Tibial nerve (tissue), 4 donors: Measurements from ENCODE around the gene ZNF500. TPM values are rescaled to one million over a fixed set of nuclear protein-coding genes. Genes with fewer than 3 reads are reported as not detected.

Experiments used
- DNase-seq, 2 donors: peaks; one replicate each; pipeline ENCODE4 v3.0.0-alpha.2; 2019; ENCODE audit warnings: low spot score in 2 of 2
- H3K27ac ChIP-seq, 4 donors: fragments of 200-600 bp; sonication (generic) in 3 of 4; one replicate each; pipeline ENCODE4 v1.5.1; 2017 to 2019; ENCODE audit warnings: mild to moderate bottlenecking in 1 of 4
- H3K27me3 ChIP-seq, 2 donors: fragments of 200-600 bp; sonication (generic) in 1 of 2; one replicate each; pipeline versions ENCODE4 v1.5.1 to v1.6.0; 2017 to 2019
- H3K36me3 ChIP-seq, 3 donors: fragments of 200-600 bp; sonication (generic); one replicate each; pipeline ENCODE4 v1.5.1; 2018 to 2019
- H3K4me1 ChIP-seq, 4 donors: fragments of 200-600 bp; sonication (generic) in 3 of 4; one replicate each; pipeline ENCODE4 v1.5.1; 2017 to 2019
- H3K4me3 ChIP-seq, 4 donors: fragments of 200-600 bp; sonication (generic) in 3 of 4; one replicate each; pipeline ENCODE4 v1.5.1; 2017 to 2019; ENCODE audit warnings: mild to moderate bottlenecking in 1 of 4, moderate library complexity in 1 of 4
- H3K9me3 ChIP-seq, 4 donors: fragments of 200-600 bp; sonication (generic) in 3 of 4; one replicate each; pipeline ENCODE4 v1.5.1; 2017 to 2019
- CTCF ChIP-seq, 5 experiments: fragments of 200-600 bp in 3 of 5; fragments of 450-650 bp in 2 of 5; sonication (generic) in 3 of 5; IDR thresholded peaks; one replicate each; pipeline ENCODE4 v1.5.1; 2016 to 2019; ENCODE audit warnings: antibody characterized with exemption in 5 of 5, mild to moderate bottlenecking in 3 of 5, moderate library complexity in 2 of 5
- EP300 ChIP-seq, 2 donors: sonication (generic); formaldehyde crosslinking; IDR thresholded peaks; one replicate each; pipeline ENCODE4 v1.6.1; 2017; ENCODE audit warnings: antibody characterized with exemption in 2 of 2, mild to moderate bottlenecking in 1 of 2
- POLR2A ChIP-seq, 2 donors: fragments of 450-650 bp; IDR thresholded peaks; one replicate each; pipeline ENCODE4 v1.6.1; 2017; ENCODE audit warnings: antibody characterized with exemption in 2 of 2, mild to moderate bottlenecking in 2 of 2, moderate library complexity in 2 of 2
- WGBS, 2 donors: methylation state at CpG; one replicate each; pipeline ENCODE4 v1.1.5; 2018; 5-methylcytosine and 5-hydroxymethylcytosine counted together
- total RNA-seq, 4 donors: library from RNA; depleted of rRNA; stranded (reverse); fragments of >200 nt; gene quantifications; one replicate each; pipeline ENCODE4 v1.1.0, GENCODE V29; 2016

Gene ZNF500
- total RNA-seq, 4 donors from 2014 or later: 20.3 to 43.2 (median 34.4) TPM

GRCh38 chr16:4811242-4811641 lies 44.3 kb upstream of the ZNF500 start:
- H3K9me3 ChIP-seq: no peaks in the 10 kb centered on the region
- no peak for TF ChIP-seq EP300 (IDR thresholded peaks at IDR 0.05)
- TF ChIP-seq CTCF (IDR thresholded peaks at IDR 0.05): no peak
- no peak for TF ChIP-seq POLR2A (IDR thresholded peaks at IDR 0.05)

GRCh38 chr16:4806280-4806679 lies 39.3 kb upstream of the ZNF500 start:
- H3K4me1 ChIP-seq: peaks cover 0 to 16% (median 8%) of the 10 kb centered on the region in 4 donors
- TF ChIP-seq EP300 (IDR thresholded peaks at IDR 0.05) (no peak), POLR2A (IDR thresholded peaks at IDR 0.05) (no peak), CTCF (IDR thresholded peaks at IDR 0.05) (no peak)
- H3K36me3 ChIP-seq: peaks cover 0 to 70% (median 0%) of the 10 kb centered on the region in 3 donors
- 94% methylated on average over 6 of the region's 6 CpGs for WGBS, 2 donors
- DNase-seq: no peak
- no peaks in the 10 kb centered on the region for H3K9me3 ChIP-seq
- no peak overlapping the region for H3K4me3 ChIP-seq
- no peaks in the 10 kb centered on the region for H3K27me3 ChIP-seq
- no peak overlapping the region for H3K27ac ChIP-seq

More at GRCh38 chr16:4811242-4811641, 44.3 kb upstream of the ZNF500 start:
- 88 to 92% methylated on average over 3 of the region's 3 CpGs for WGBS, 2 donors
- no peak overlapping the region for H3K4me3 ChIP-seq
- DNase-seq: no peak
- H3K36me3 ChIP-seq: peaks cover 2 to 96% (median 8%) of the 10 kb centered on the region in 3 donors
- no peaks in the 10 kb centered on the region for H3K27me3 ChIP-seq
- H3K27ac ChIP-seq: no peak overlapping the region
- no peaks in the 10 kb centered on the region for H3K4me1 ChIP-seq

- Histone ChIP-seq H3K27ac (no peak overlapping the region), H3K9me3 (no peaks in the 10 kb centered on the region), H3K36me3 (peaks cover 0 to 62% (median 0%) of the 10 kb centered on the region in 3 donors), H3K4me3 (no peak overlapping the region), H3K4me1 (peaks cover 0 to 20% (median 9%) of the 10 kb centered on the region in 4 donors), H3K27me3 (no peaks in the 10 kb centered on the region)
- TF ChIP-seq EP300 (IDR thresholded peaks at IDR 0.05): no peak
- no peak for TF ChIP-seq CTCF (IDR thresholded peaks at IDR 0.05)
- TF ChIP-seq POLR2A (IDR thresholded peaks at IDR 0.05): no peak
- WGBS, 2 donors: 87 to 89% methylated on average over 11 of the region's 11 CpGs
- no peak for DNase-seq
Observed at GRCh38 chr16:4805231-4805630, 38.3 kb upstream of the ZNF500 start.

DNA sequence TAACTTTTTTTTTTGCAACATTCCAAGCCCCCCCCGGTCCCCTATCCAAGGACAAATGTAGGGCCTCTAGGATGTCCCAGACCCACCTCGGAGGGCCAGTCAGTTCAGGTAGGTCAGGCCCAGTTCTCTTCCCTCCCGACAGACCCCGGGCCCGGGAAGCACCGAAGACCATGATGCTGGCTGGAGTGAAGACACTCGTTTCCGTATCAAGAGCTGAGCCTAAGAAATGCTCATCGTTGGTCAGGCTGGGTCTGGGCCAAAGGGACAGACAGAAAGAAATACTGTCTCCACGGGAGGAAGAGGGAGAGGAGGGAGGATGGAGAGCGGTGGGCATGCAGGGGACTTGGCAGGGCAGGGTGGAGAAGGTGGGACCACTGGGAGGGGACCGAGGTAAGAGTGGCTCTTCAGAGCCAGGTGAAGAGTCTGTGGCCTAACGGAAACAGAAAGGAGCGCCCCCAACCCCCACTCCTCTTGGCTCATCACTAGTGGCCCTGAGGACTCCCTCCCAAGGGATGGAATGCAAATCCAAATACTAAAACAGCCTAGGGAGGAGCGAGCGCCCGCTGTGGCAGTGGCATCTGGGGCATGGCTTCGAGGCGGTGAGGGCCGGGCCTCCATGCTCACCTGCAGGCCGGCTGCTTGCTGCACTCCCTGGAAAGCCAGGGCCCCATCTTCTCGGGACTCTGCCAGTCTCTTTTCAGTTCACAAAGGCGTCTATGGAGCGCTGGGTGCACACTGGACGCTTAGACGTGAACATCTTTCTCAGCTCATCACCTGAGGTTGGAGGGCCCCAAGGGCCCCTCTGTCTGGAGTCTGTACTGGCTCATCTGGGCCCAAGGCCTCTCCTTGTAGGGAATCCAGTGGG lies 37.2 kb upstream of the ZNF500 start:
- TF ChIP-seq POLR2A (IDR thresholded peaks at IDR 0.05) (no peak), CTCF (IDR thresholded peaks at IDR 0.05) (no peak), EP300 (IDR thresholded peaks at IDR 0.05) (no peak)
- DNase-seq: no peak
- Histone ChIP-seq H3K9me3 (no peaks in the 10 kb centered on the region), H3K4me3 (no peak overlapping the region), H3K36me3 (peaks cover 0 to 59% (median 0%) of the 10 kb centered on the region in 3 donors), H3K4me1 (peaks cover 0 to 20% (median 9%) of the 10 kb centered on the region in 4 donors), H3K27ac (no peak overlapping the region), H3K27me3 (no peaks in the 10 kb centered on the region)
- WGBS, 2 donors: 80 to 82% methylated on average over 21 to 26 of the region's 26 CpGs

DNA sequence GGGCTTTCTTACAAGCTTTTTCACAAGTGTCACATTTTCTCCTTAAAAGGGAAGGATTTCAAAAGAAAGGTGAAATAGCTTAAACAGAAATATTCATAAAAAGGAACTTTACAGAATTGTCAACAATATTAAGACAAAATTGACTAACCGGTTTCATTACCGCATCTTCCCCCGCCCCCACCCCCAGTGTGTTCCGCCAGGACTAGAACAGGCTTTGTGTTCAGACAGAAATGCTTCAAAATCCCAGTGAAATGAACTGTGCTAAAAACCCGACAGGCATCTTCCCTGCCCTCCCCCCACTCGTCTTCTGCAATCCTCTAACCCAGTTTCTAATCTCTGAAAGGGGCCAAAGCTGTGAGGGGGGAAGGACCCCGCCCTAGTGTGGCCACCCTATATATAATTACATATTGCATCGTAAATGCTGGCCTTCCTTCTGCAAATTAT lies 36.5 kb upstream of the ZNF500 start:
- TF ChIP-seq EP300 (IDR thresholded peaks at IDR 0.05): no peak
- no peak for TF ChIP-seq CTCF (IDR thresholded peaks at IDR 0.05)
- no peak for TF ChIP-seq POLR2A (IDR thresholded peaks at IDR 0.05)
- Histone ChIP-seq H3K27ac (peak overlapping the region in 2 of 4 donors; percentile 82 to 83), H3K4me1 (peaks cover 0 to 20% (median 9%) of the 10 kb centered on the region in 4 donors), H3K27me3 (no peaks in the 10 kb centered on the region), H3K9me3 (no peaks in the 10 kb centered on the region), H3K4me3 (peak overlapping the region in 3 of 4 donors; percentile 75 to 82 (median 81)), H3K36me3 (peaks cover 0 to 59% (median 0%) of the 10 kb centered on the region in 3 donors)
- WGBS, 2 donors: 40 to 42% methylated on average over 8 of the region's 8 CpGs
- no peak for DNase-seq
